HG03045 (cell line): ENCODE data around the gene MPP3.
"Not testable (repeated sequence)": the region's sequence is repeated elsewhere in the genome, so short reads cannot be mapped to it uniquely, and the experiment has no call there.

ENCODE experiments used
- ATAC-seq: cut with Tn5 transposase; IDR thresholded peaks from one replicate; pipeline ENCODE4 v1.9.1; 2021; ENCODE audit warnings: mild to moderate bottlenecking, moderate library complexity; ENCODE audit not compliant: unreplicated experiment

MPP3 gene

GRCh38 chr17:43810226-43810715 is 22.7 kb downstream of the MPP3 start:
- ATAC-seq = no peak

GRCh38 chr17:43809121-43809520 is 23.8 kb downstream of the MPP3 start:
- ATAC-seq = no peak

- no peak for ATAC-seq
These were observed 24.9 kb downstream of the MPP3 start for GRCh38 chr17:43808076-43808475.

- ATAC-seq = no peak
These were observed 27.8 kb downstream of the MPP3 start for GRCh38 chr17:43805117-43805516.

GRCh38 chr17:43803758-43804157 is 29.2 kb downstream of the MPP3 start:
- ATAC-seq = no peak

GRCh38 chr17:43801844-43802243 is 31.1 kb downstream of the MPP3 start:
- no peak for ATAC-seq

- ATAC-seq = no peak
These were observed 32.2 kb downstream of the MPP3 start for GRCh38 chr17:43800736-43801135.

- no peak for ATAC-seq
These were observed 33.9 kb downstream of the MPP3 start for GRCh38 chr17:43799047-43799446.

- not testable (repeated sequence) for ATAC-seq
These were observed 34.9 kb downstream of the MPP3 start for GRCh38 chr17:43798024-43798423.

- ATAC-seq = not testable (repeated sequence)
These were observed 40.3 kb downstream of the MPP3 start for GRCh38 chr17:43792668-43793067.

GRCh38 chr17:43791589-43791988 is 41.4 kb downstream of the MPP3 start:
- ATAC-seq = no peak

GRCh38 chr17:43790311-43790940 is 42.5 kb downstream of the MPP3 start:
- no peak for ATAC-seq

GRCh38 chr17:43789482-43789881 is 43.5 kb downstream of the MPP3 start:
- no peak for ATAC-seq

- no peak for ATAC-seq
These were observed 44.4 kb downstream of the MPP3 start for GRCh38 chr17:43788540-43788939.

- ATAC-seq = no peak
These were observed 45.2 kb downstream of the MPP3 start for GRCh38 chr17:43787728-43788127.

- ATAC-seq = no peak
These were observed 48.3 kb downstream of the MPP3 start for GRCh38 chr17:43784628-43785101.

- no peak for ATAC-seq
These were observed 48.9 kb downstream of the MPP3 start for GRCh38 chr17:43784068-43784467.

GRCh38 chr17:43782913-43783680 is 49.8 kb downstream of the MPP3 start:
- ATAC-seq = no peak

- ATAC-seq = no peak
These were observed 52.8 kb downstream of the MPP3 start, which contains the start of gene CFAP97D1 for GRCh38 chr17:43780135-43780534. Gene CFAP97D1, plus strand, starts transcription at chr17:43780435. Its CDS starts 28 bp downstream, at chr17:43780463.

- ATAC-seq = no peak
These were observed 53.5 kb downstream of the MPP3 start for GRCh38 chr17:43779145-43780125.
